SU-DHL-6 (cell line): ENCODE data around the gene HS6ST3.
"Not testable (repeated sequence)": the region's sequence is repeated elsewhere in the genome, so short reads cannot be mapped to it uniquely, and the experiment has no call there.

Experiments
- H2AFZ ChIP-seq: fragments of 200-600 bp; sonication (generic); 2 replicates; pipeline ENCODE4 v1.6.1; 2014; ENCODE audit warnings: low read depth, mild to moderate bottlenecking, moderate library complexity, mixed read lengths, antibody characterized with exemption, low read length; ENCODE audit not compliant: severe bottlenecking
- H3F3A ChIP-seq: fragments of 200-600 bp; shearing (Covaris generic); 2 replicates; pipeline ENCODE4 v1.6.0; 2016; ENCODE audit warnings: antibody characterized with exemption, mild to moderate bottlenecking; ENCODE audit not compliant: insufficient read depth
- H3K27ac ChIP-seq: fragments of 200-600 bp; sonication (generic); 2 replicates; pipeline ENCODE4 v1.5.1; 2016; ENCODE audit warnings: low read depth, mild to moderate bottlenecking, low read length, moderate library complexity, mixed read lengths
- H3K27me3 ChIP-seq: fragments of 200-600 bp; sonication (generic), shearing (Covaris generic); 2 replicates; pipeline ENCODE4 v1.6.0; 2014; ENCODE audit warnings: mild to moderate bottlenecking, low read length
- H3K36me3 ChIP-seq: fragments of 200-600 bp; sonication (generic); 2 replicates; pipeline ENCODE4 v1.6.1; 2014; ENCODE audit warnings: mild to moderate bottlenecking, low read length, mixed read lengths
- H3K4me2 ChIP-seq: fragments of 300-600, 200-600 bp; shearing (Covaris generic), sonication (generic); 2 replicates; pipeline ENCODE4 v1.6.0; 2014; ENCODE audit warnings: low read length, low read depth, mild to moderate bottlenecking; ENCODE audit not compliant: poor library complexity, severe bottlenecking
- H3K4me3 ChIP-seq: fragments of 200-600 bp; sonication (generic); 2 replicates; pipeline ENCODE4 v1.5.1; 2014; ENCODE audit warnings: antibody characterized with exemption, low read length, mild to moderate bottlenecking, mixed read lengths; ENCODE audit not compliant: insufficient read depth, poor library complexity, severe bottlenecking
- H3K79me2 ChIP-seq: fragments of 200-600 bp; sonication (generic); 2 replicates; pipeline ENCODE4 v1.6.1; 2014; ENCODE audit warnings: mild to moderate bottlenecking, low read length, moderate library complexity; ENCODE audit not compliant: insufficient read depth
- H3K9ac ChIP-seq: fragments of 200-600 bp; sonication (generic); 2 replicates; pipeline ENCODE4 v1.7.0; 2014; ENCODE audit warnings: mild to moderate bottlenecking, low read length
- H3K9me2 ChIP-seq: fragments of 200-600 bp; sonication (generic); replicated peaks from 2 replicates; pipeline ENCODE4 v1.6.1; 2014; ENCODE audit warnings: low read length; ENCODE audit not compliant: insufficient read depth
- H3K9me3 ChIP-seq: fragments of 200-600 bp; sonication (generic); 2 replicates; pipeline ENCODE4 v1.6.1; 2014; ENCODE audit warnings: low read length, mixed read lengths; ENCODE audit not compliant: insufficient read depth
- H4K20me1 ChIP-seq: fragments of 200-600 bp; sonication (generic); 2 replicates; pipeline ENCODE4 v1.6.1; 2014; ENCODE audit warnings: low read depth, mild to moderate bottlenecking, antibody characterized with exemption, low read length, moderate library complexity, mixed read lengths
- EZH2phosphoT487 ChIP-seq: fragments of 200-600 bp; sonication (generic), shearing (Covaris generic); conservative IDR thresholded peaks from 2 replicates; pipeline ENCODE4 v1.6.1; 2018; ENCODE audit warnings: mild to moderate bottlenecking, antibody characterized with exemption, low read length, moderate library complexity, mixed read lengths
- TF ChIP-seq, protein P1 (sequence below): fragments of 200-600 bp; sonication (generic); IDR thresholded peaks from one replicate; pipeline ENCODE4 v1.5.1; 2017; ENCODE audit warnings: antibody characterized with exemption, mild to moderate bottlenecking, low read length, moderate library complexity; ENCODE audit not compliant: insufficient read depth, poor library complexity, severe bottlenecking

The HS6ST3 gene

DNA sequence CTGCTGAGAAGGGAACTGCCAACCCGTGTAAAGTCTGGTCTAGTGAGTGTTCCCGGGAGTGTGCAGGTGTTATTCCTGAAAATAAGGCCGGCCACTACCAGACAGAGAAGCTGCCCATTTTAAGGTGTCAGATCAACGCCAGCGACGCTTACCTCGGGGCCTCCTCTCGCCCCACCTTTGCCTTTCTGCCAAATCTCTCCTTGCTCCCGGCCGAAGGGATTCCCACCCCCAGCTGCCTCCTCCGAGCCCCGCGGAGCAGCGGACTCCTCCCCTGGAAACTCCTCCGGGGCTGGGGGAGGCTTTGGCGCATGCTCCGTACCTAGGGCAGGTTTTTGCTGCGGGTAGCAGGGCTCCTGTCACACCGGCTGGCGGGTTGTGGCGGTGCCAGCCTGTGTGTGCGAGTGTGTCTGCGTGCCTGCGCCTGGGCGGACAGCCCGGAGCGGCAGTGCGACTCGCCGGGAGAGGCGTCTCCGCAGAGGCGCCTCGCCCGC is at the start of gene HS6ST3:
Gene HS6ST3 (plus strand): TSS at position 359 of the 491 bp plus-strand sequence.
- Histone ChIP-seq H3K9me2 (no peaks in the 10 kb centered on the region), H3K9ac (no peak within 1 kb of the TSS), H3F3A (no peaks in the 10 kb centered on the region), H3K27me3 (no peaks in the 10 kb centered on the region), H3K27ac (no peak within 1 kb of the TSS), H3K79me2 (no peaks in the 10 kb centered on the region), H3K9me3 (no peaks in the 10 kb centered on the region), H3K4me3 (peak within 1 kb of the TSS; percentile 35), H3K4me2 (peak within 1 kb of the TSS; percentile 52), H4K20me1 (no peaks in the 10 kb centered on the region), H2AFZ (no peak within 1 kb of the TSS), H3K36me3 (no peaks in the 10 kb centered on the region)
- no peak for TF ChIP-seq EZH2phosphoT487
- TF ChIP-seq, protein P1, sequence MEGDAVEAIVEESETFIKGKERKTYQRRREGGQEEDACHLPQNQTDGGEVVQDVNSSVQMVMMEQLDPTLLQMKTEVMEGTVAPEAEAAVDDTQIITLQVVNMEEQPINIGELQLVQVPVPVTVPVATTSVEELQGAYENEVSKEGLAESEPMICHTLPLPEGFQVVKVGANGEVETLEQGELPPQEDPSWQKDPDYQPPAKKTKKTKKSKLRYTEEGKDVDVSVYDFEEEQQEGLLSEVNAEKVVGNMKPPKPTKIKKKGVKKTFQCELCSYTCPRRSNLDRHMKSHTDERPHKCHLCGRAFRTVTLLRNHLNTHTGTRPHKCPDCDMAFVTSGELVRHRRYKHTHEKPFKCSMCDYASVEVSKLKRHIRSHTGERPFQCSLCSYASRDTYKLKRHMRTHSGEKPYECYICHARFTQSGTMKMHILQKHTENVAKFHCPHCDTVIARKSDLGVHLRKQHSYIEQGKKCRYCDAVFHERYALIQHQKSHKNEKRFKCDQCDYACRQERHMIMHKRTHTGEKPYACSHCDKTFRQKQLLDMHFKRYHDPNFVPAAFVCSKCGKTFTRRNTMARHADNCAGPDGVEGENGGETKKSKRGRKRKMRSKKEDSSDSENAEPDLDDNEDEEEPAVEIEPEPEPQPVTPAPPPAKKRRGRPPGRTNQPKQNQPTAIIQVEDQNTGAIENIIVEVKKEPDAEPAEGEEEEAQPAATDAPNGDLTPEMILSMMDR: no peak

DNA sequence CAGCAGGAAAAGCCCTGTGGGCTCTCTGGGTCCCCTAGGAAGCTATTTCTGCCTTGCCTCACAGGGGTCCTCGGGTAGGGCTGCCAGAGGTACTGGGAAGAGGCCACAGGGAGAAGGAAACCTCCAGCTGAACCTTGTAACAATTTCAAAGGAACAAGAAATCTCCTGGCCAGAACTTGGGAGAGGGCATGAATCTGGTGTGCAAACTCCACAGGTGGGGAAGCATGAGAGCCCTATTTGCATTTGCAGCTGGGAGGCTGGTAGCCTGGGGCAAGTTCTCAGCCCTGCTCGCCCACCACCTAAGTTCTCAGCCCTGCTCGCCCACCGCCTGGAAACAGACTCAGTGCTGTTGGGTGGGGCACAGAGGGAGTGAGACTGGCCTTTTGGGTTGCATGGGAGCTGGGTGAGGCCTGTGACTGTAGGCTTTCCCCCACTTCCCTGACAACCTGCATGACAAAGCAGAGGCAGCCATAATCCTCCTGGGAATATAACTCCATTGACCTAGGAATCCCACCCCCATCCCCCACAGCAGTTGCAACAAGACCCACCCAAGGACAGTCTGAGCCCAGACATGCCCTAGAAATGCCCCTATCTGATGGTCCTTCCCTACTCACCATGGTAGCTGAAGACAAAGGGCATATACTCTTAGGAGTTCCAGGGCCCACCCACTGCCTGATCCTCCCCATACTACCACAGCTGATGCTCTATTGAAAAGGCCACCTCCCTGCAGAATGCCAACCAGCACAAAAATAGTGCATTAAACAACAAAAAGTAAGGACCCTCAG is 48.4 kb upstream of the HS6ST3 start:
- Histone ChIP-seq H3K9me2 (no peaks in the 10 kb centered on the region), H3K27ac (no peak overlapping the region), H3K9ac (no peak overlapping the region), H3K4me2 (no peak overlapping the region), H3K36me3 (no peaks in the 10 kb centered on the region), H3K27me3 (no peaks in the 10 kb centered on the region), H3F3A (no peaks in the 10 kb centered on the region), H4K20me1 (no peaks in the 10 kb centered on the region), H3K9me3 (no peaks in the 10 kb centered on the region), H2AFZ (no peak overlapping the region), H3K79me2 (peaks cover 46% of the 10 kb centered on the region), H3K4me3 (no peak overlapping the region)
- TF ChIP-seq, protein P1: no peak
- TF ChIP-seq EZH2phosphoT487: no peak

DNA sequence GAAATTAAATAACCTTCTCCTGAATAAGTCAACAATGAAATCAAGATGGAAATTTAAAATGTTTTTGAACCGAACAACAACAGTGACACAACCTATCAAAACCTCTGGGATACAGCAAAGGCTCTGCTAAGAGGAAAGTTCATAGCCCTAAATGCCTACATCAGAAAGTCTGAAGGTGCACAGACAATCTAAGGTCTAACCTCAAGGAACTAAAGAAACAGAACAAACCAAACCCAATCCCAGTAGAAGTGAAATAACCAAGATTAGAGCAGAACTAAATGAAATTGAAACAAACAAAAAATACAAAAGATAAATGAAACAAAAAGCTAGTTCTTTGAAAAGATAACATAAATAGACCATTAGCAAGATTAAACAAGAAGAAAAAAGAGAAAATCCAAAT is 45.7 kb upstream of the HS6ST3 start:
- Histone ChIP-seq H2AFZ (no peak overlapping the region), H3K36me3 (no peaks in the 10 kb centered on the region), H3K4me3 (no peak overlapping the region), H4K20me1 (no peaks in the 10 kb centered on the region), H3F3A (no peaks in the 10 kb centered on the region), H3K79me2 (peaks cover 39% of the 10 kb centered on the region), H3K9me2 (no peaks in the 10 kb centered on the region), H3K27me3 (no peaks in the 10 kb centered on the region), H3K9ac (no peak overlapping the region), H3K27ac (no peak overlapping the region), H3K9me3 (no peaks in the 10 kb centered on the region), H3K4me2 (no peak overlapping the region)
- TF ChIP-seq, protein P1: no peak
- TF ChIP-seq EZH2phosphoT487: no peak

DNA sequence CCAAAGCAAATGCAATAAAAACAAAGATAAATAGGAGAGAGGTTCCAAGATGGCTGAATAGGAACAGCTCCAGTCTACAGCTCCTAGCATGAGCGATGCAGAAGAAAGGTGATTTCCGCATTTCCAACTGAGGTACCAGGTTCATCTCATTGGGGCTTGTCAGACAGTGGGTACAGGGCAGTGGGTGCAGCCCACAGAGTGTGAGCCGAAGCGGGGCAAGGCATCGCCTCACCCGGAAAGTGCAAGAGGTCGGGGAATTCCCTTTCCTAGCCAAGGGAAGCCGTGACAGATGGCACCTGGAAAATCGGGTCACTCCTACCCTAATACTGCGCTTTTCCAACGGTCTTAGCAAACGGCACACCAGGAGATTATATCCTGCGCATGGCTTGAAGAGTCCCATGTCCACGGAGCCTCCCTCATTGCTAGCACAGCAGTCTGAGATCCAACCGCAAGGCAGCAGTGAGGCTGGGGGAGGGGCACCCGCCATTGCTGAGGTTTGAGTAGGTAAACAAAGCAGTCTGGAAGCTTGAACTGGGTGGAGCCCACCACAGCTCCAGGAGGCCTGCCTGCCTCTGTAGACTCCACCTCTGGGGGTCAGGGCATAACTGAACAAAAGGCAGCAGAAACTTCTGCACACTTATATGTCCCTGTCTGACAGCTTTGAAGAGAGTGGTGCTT is 43.3 kb upstream of the HS6ST3 start:
- not testable (repeated sequence) for H3K36me3 ChIP-seq, H3K4me3 ChIP-seq, H3F3A ChIP-seq, H2AFZ ChIP-seq, H3K4me2 ChIP-seq, H3K27me3 ChIP-seq, H3K27ac ChIP-seq, H3K9me2 ChIP-seq, H3K9me3 ChIP-seq, H4K20me1 ChIP-seq, H3K9ac ChIP-seq
- H3K79me2 ChIP-seq: peaks cover 32% of the 10 kb centered on the region

DNA sequence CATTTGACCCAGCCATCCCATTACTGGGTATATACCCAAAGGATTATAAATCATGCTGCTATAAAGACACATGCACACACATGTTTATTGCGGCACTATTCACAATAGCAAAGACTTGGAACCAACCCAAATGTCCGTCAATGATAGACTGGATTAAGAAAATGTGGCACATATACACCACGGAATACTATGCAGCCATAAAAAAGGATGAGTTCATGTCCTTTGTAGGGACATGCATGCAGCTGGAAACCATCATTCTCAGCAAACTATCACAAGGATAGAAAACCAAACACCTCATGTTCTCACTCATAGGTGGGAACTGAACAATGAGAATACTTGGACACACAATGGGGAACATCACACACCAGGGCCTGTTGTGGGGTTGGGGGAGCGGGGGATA is 39.0 kb upstream of the HS6ST3 start:
- H3K27me3 ChIP-seq, H2AFZ ChIP-seq, H3K4me3 ChIP-seq, H3K9me3 ChIP-seq, H4K20me1 ChIP-seq, H3K36me3 ChIP-seq, H3K9me2 ChIP-seq, H3K4me2 ChIP-seq, H3K27ac ChIP-seq, H3K9ac ChIP-seq, H3F3A ChIP-seq: not testable (repeated sequence)
- peaks cover 21% of the 10 kb centered on the region for H3K79me2 ChIP-seq
